ENCODE data around the gene MSI2.

- TF ChIP-seq EZH2 (IDR thresholded peaks at IDR 0.05; ENCODE audit: insufficient read depth, poor library complexity, severe bottlenecking), result no peak
- TF ChIP-seq EZH2phosphoT487 (IDR thresholded peaks at IDR 0.05; ENCODE audit: insufficient read depth, low read depth), result no peak
These were observed 397.9 kb downstream of the MSI2 start for GRCh38 chr17:57654040-57654775.

All from GM23248 (cell line).